ENCODE measurements around the gene LSAMP. TPM values are rescaled to one million over a fixed set of nuclear protein-coding genes. Genes with fewer than 3 reads are reported as not detected.

The LSAMP gene
- total RNA-seq, 6 experiments from 2014 or later, result under 0.01 to 0.22 (median 0.12) TPM; not detected in 1

DNA sequence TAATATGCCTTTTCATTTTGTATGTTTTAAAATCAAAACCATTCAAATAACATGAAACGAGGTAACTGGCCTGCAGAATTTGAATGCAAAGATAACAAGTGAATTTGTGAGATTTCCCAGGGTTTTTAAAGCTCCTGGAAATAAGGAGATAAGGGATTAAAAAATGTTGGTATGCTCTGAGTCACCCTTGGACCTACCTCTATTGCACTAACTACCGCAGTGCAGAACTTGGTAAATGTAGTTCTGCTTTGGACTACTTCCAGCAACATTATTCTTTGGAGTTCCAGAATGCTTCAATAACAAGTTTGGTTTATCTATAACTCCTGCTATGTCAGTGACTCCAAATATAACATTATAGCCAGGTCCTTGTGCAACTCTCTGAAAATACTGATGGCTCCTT lies 620.2 kb downstream of the LSAMP start:
- TF ChIP-seq, protein P1, sequence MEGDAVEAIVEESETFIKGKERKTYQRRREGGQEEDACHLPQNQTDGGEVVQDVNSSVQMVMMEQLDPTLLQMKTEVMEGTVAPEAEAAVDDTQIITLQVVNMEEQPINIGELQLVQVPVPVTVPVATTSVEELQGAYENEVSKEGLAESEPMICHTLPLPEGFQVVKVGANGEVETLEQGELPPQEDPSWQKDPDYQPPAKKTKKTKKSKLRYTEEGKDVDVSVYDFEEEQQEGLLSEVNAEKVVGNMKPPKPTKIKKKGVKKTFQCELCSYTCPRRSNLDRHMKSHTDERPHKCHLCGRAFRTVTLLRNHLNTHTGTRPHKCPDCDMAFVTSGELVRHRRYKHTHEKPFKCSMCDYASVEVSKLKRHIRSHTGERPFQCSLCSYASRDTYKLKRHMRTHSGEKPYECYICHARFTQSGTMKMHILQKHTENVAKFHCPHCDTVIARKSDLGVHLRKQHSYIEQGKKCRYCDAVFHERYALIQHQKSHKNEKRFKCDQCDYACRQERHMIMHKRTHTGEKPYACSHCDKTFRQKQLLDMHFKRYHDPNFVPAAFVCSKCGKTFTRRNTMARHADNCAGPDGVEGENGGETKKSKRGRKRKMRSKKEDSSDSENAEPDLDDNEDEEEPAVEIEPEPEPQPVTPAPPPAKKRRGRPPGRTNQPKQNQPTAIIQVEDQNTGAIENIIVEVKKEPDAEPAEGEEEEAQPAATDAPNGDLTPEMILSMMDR (IDR thresholded peaks at IDR 0.05), result no peak
- no peak for TF ChIP-seq POLR2A (IDR thresholded peaks at IDR 0.05)
- Histone ChIP-seq H3K4me3 (no peak overlapping the region), H3K9me3 (no peaks in the 10 kb centered on the region), H3K27me3 (no peaks in the 10 kb centered on the region), H3K36me3 (no peaks in the 10 kb centered on the region), H3K4me1 (peaks cover 0 to 4% (median 0%) of the 10 kb centered on the region in 4 donors), H3K27ac (no peak overlapping the region)
- intact Hi-C loops (cut with DNase I), result no loop called here
- ATAC-seq (peak in 1 of 4 donors; percentile 66), DNase-seq (no peak)
- whole genome bisulfite sequencing (ENCODE audit: insufficient coverage, low coverage, low lambda C conversion rate, missing lambda C conversion rate), result 47% methylated on average over 2 of the region's 2 CpGs

DNA sequence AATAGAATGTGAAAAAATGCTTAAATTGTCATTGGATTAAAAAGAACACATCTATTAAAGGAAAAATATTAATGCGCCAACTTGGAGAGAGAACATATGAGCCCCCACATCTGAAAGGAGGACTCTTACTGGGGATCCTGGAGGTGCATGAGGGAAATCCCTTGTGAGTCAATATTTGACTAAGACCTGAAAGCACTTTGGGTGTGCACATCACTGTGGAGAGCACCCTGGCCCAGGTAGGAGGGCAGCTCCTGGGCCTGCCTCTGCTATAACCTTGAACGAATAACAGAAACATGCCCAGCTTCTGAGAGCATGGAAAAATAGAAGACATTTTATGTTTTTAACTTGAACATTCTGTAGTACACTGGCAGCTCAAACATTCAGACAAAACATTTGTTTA lies 622.2 kb downstream of the LSAMP start:
- intact Hi-C loops (cut with DNase I), result no loop called here
- H3K27me3 ChIP-seq, result no peaks in the 10 kb centered on the region
- no peak overlapping the region for H3K27ac ChIP-seq
- ATAC-seq (no peak), DNase-seq (no peak)
- H3K9me3 ChIP-seq, result no peaks in the 10 kb centered on the region
- H3K4me3 ChIP-seq, result no peak overlapping the region
- H3K36me3 ChIP-seq, result no peaks in the 10 kb centered on the region
- peaks cover 0 to 4% (median 0%) of the 10 kb centered on the region in 4 donors for H3K4me1 ChIP-seq
- WGBS (ENCODE audit: insufficient coverage, low coverage, low lambda C conversion rate, missing lambda C conversion rate), result 94% methylated on average over 2 of the region's 2 CpGs
- no peak for TF ChIP-seq POLR2A (IDR thresholded peaks at IDR 0.05)
- TF ChIP-seq, protein P1 (IDR thresholded peaks at IDR 0.05), result no peak

DNA sequence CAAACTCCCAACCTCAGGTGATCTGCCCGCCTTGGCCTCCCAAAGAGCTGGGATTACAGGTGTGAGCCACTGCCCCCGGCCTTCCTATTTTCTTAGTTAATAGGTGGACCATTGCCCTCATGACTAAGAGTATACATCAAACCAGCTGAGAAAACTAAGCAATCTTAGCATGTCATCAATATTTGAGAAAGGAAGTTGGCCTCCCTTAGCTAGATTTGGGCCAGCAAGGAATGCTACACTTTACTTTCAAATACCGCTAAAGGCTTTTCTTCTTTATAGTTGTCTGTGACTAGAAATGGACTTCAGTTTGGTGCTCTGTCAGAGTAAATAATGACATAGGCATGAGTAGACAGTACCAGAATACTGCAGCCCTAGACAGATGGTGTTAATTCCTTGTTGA lies 622.7 kb downstream of the LSAMP start:
- Histone ChIP-seq H3K36me3 (no peaks in the 10 kb centered on the region), H3K4me3 (no peak overlapping the region), H3K27ac (no peak overlapping the region), H3K4me1 (peaks cover 0 to 4% (median 0%) of the 10 kb centered on the region in 4 donors), H3K27me3 (no peaks in the 10 kb centered on the region), H3K9me3 (no peaks in the 10 kb centered on the region)
- intact Hi-C loops (cut with DNase I), result no loop called here
- TF ChIP-seq, protein P1 (IDR thresholded peaks at IDR 0.05), result no peak
- no peak for TF ChIP-seq POLR2A (IDR thresholded peaks at IDR 0.05)
- DNase-seq (no peak), ATAC-seq (peak in 1 of 4 donors; percentile 38)
- 85% methylated on average over 3 of the region's 3 CpGs for WGBS (ENCODE audit: insufficient coverage, low coverage, low lambda C conversion rate, missing lambda C conversion rate)

DNA sequence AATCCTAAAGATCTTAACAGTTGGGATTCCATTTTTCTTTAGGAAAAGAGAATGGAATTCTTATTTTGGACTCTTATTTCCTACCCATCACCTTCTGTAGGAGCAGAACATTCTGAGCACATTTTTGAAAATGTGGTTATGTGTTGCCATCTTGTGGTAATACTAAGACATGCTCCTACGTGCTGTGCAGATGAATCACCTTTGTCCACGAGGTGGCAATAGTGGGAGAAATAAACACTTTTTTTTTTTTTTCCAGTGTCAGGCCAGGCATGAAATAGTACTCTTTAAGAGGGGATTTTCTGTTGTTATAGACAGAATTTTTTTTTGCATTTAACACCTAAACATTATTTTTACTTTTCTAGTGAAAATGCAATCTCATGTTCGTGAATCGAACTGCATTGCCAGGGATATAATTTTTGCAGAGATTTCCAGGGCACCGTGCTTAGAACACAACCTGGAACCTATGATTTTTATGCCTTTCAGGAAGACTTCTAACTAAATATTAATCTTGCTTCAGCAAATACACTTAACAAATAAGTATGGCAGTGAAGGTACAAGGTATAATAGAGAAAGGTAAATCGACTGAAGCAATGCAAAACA lies 625.4 kb downstream of the LSAMP start:
- TF ChIP-seq, protein P1 (IDR thresholded peaks at IDR 0.05), result peak; percentile 92 to 98 (median 96)
- TF ChIP-seq POLR2A (IDR thresholded peaks at IDR 0.05), result no peak
- Histone ChIP-seq H3K9me3 (no peaks in the 10 kb centered on the region), H3K4me3 (no peak overlapping the region), H3K4me1 (peaks cover 0 to under 1% (median 0%) of the 10 kb centered on the region in 4 donors), H3K27me3 (no peaks in the 10 kb centered on the region), H3K27ac (no peak overlapping the region), H3K36me3 (no peaks in the 10 kb centered on the region)
- 34% methylated on average over 6 of the region's 6 CpGs for WGBS (ENCODE audit: insufficient coverage, low coverage, low lambda C conversion rate, missing lambda C conversion rate)
- intact Hi-C loops (cut with DNase I), result no loop called here
- peak; percentile 95 to 98 (median 96) for ATAC-seq
- DNase-seq, result peak in 2 of 3 donors; percentile 29 to 62
